ENCODE measurements around the gene ARHGEF38. TPM values are rescaled to one million over a fixed set of nuclear protein-coding genes. Genes with fewer than 3 reads are reported as not detected.

The ARHGEF38 gene
- total and polyA plus RNA-seq, 11 donors, result not detected

DNA sequence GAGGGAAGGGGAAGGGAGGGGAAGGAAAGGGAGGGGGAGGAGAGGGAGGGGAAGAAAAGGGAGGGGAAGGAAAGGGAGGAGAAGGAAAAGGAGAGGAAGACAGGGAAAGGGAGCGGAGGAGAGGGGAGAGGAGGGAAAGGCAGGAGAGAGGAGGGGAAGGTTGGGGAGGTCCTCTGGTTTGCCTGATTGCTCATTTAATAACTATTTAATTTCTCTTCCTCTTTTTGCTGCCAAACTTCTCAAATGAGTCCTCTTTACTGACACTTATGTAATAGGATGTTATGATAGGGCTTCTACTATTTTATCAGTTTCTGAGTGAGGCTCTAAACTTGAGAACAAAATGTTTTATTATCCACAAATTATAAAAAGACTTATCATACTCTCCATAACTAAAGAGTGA lies 43.1 kb upstream of the ARHGEF38 start:
- DNase-seq, result no peak
- H3K4me3 ChIP-seq, result no peak overlapping the region
- intact Hi-C loops (cut with DNase I), result no loop called here
- H3K27ac ChIP-seq, result no peak overlapping the region
- TF ChIP-seq, protein P1, sequence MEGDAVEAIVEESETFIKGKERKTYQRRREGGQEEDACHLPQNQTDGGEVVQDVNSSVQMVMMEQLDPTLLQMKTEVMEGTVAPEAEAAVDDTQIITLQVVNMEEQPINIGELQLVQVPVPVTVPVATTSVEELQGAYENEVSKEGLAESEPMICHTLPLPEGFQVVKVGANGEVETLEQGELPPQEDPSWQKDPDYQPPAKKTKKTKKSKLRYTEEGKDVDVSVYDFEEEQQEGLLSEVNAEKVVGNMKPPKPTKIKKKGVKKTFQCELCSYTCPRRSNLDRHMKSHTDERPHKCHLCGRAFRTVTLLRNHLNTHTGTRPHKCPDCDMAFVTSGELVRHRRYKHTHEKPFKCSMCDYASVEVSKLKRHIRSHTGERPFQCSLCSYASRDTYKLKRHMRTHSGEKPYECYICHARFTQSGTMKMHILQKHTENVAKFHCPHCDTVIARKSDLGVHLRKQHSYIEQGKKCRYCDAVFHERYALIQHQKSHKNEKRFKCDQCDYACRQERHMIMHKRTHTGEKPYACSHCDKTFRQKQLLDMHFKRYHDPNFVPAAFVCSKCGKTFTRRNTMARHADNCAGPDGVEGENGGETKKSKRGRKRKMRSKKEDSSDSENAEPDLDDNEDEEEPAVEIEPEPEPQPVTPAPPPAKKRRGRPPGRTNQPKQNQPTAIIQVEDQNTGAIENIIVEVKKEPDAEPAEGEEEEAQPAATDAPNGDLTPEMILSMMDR (IDR thresholded peaks at IDR 0.05), result no peak
- TF ChIP-seq POLR2A (IDR thresholded peaks at IDR 0.05), result no peak
- no peaks in the 10 kb centered on the region for H3K4me1 ChIP-seq
- peaks cover 0 to 6% (median 0%) of the 10 kb centered on the region in 12 donors for H3K9me3 ChIP-seq
- ATAC-seq, result no peak
- WGBS, 4 donors, result 41 to 64% (median 56%) methylated on average over 1 of the region's 1 CpG
- no peaks in the 10 kb centered on the region for H3K27me3 ChIP-seq
- H3K36me3 ChIP-seq, result no peaks in the 10 kb centered on the region

DNA sequence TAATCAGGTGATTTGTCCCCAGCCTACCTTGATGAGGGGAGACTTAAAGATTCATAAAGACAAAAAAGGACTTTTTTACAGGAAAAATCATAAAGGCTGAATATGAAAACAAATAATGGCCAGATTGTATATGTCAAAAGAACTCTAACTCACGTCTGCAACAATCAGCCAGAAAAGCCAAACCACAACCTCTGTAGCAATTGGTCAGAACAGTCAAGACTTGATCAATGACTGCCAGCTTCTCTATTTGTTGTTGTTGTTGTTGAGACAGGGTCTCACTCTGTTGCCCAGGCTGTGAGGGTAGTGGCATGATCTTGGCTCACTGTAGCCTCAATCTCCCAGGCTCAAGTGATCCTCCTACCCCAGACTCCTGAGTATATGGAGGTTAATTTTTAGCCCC lies 42.7 kb upstream of the ARHGEF38 start:
- intact Hi-C loops (cut with DNase I), result no loop called here
- no peak for TF ChIP-seq POLR2A (IDR thresholded peaks at IDR 0.05)
- TF ChIP-seq, protein P1 (IDR thresholded peaks at IDR 0.05), result no peak
- H3K27me3 ChIP-seq, result no peaks in the 10 kb centered on the region
- no peak overlapping the region for H3K27ac ChIP-seq
- peaks cover 0 to 6% (median 0%) of the 10 kb centered on the region in 12 donors for H3K9me3 ChIP-seq
- H3K4me1 ChIP-seq, result no peaks in the 10 kb centered on the region
- no peak overlapping the region for H3K4me3 ChIP-seq
- WGBS, 4 donors, result 46 to 66% (median 53%) methylated on average over 1 of the region's 1 CpG
- no peak for DNase-seq
- ATAC-seq, result no peak
- H3K36me3 ChIP-seq, result no peaks in the 10 kb centered on the region

DNA sequence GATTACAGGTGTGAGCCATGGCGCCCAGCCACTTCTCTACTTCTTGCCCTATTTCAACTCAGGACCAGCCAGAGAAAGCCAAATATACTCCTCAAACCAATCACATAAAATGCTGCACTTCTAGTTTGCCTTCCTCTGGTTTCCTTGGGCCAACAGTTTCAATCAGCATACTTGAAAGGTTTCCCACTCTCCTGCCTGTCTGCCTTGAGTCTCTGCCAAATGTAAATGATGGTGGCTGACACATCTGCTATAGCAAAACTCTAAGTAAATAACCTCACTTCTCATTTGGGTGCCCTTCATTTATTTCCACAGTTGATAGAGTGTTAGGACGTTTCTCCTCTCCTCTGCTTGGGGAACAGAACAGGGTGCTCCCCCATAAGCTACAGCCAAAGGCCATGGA lies 42.2 kb upstream of the ARHGEF38 start:
- Histone ChIP-seq H3K4me1 (no peaks in the 10 kb centered on the region), H3K27me3 (no peaks in the 10 kb centered on the region), H3K9me3 (peaks cover 0 to 10% (median 0%) of the 10 kb centered on the region in 12 donors), H3K27ac (no peak overlapping the region), H3K36me3 (no peaks in the 10 kb centered on the region), H3K4me3 (no peak overlapping the region)
- 58 to 72% (median 69%) methylated on average over 2 of the region's 2 CpGs for WGBS, 4 donors
- DNase-seq, result no peak
- intact Hi-C loops (cut with DNase I), result no loop called here
- TF ChIP-seq, protein P1 (IDR thresholded peaks at IDR 0.05), result no peak
- TF ChIP-seq POLR2A (IDR thresholded peaks at IDR 0.05), result no peak
- no peak for ATAC-seq

DNA sequence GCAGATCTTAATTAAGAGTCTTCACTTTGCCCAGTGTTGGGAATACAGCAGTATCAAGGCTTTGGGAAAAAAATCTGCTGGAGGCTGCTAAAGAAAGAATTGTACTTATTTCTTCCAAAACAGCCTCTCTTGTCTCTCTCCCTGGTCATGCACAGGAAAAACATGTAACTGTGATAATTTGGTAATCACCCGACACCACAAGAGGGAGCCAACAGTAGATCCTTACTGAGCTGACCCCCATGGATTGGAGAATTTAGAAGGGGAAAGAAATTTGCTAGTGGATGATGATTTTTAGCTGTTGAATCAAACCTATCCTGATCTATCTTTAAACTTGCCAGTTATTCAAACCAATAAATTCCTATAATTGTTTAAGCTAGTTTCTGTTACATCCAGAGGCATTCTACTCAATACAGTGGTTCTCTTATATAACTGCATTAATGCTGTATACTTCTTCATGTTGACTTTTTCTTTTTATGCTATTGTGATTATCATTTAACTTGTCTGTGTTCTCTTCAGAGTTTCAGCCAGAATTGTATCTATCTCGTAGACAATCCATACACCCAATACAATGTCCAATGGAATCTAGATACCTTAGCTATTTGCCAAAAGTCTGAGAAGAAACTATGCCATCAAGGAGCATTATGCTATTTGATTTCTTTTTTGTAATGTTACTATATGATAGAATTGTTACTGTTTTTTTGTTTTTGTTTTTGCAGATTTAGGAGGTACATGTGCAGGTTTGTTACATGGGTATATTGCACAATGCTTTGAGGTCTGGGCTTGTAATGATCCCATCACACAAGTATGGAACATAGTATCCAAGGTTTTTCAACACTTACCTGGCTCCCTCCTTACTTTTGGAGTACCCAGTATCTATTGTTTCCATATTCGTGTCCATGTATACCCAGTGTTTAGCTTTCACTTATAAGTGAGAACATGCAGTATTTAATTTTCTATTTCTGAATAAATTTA lies 31.3 kb upstream of the ARHGEF38 start:
- WGBS, 4 donors, result 12 to 24% (median 17%) methylated on average over 3 of the region's 3 CpGs
- peak in 2 of 4 donors; percentile 48 to 65 for ATAC-seq
- H3K36me3 ChIP-seq, result no peaks in the 10 kb centered on the region
- H3K27ac ChIP-seq, result no peak overlapping the region
- H3K4me1 ChIP-seq, result no peaks in the 10 kb centered on the region
- no peak for TF ChIP-seq POLR2A (IDR thresholded peaks at IDR 0.05)
- TF ChIP-seq, protein P1 (IDR thresholded peaks at IDR 0.05), result peak; percentile 40 to 73 (median 54)
- DNase-seq, result peak in 1 of 5 donors; percentile 20
- intact Hi-C loops (cut with DNase I), result loop anchor here (1.0 to 10.0 kb wide), 6 partner anchors 145 to 194 kb away; partner anchors contain the start of genes GSTCD (in 1 of the 10) and INTS12 (in 1 of the 10)
- peaks cover 0 to 5% (median 0%) of the 10 kb centered on the region in 9 donors for H3K27me3 ChIP-seq
- no peak overlapping the region for H3K4me3 ChIP-seq
- H3K9me3 ChIP-seq, result no peaks in the 10 kb centered on the region

Measured in heart left ventricle (tissue), 16 donors.